HG02973 (cell line): Measurements from ENCODE around the gene CLCNKA.
"Not testable (repeated sequence)": the region's sequence is repeated elsewhere in the genome, so short reads cannot be mapped to it uniquely, and the experiment has no call there.

Experiments used
- ATAC-seq: cut with Tn5 transposase; IDR thresholded peaks from one replicate; pipeline ENCODE4 v1.9.1; 2021; ENCODE audit warnings: moderate library complexity; ENCODE audit not compliant: unreplicated experiment

The CLCNKA gene

GRCh38 chr1:16039871-16040270 is 18.0 kb downstream of the CLCNKA start:
- not testable (repeated sequence) for ATAC-seq

GRCh38 chr1:16041200-16041599 is 19.4 kb downstream of the CLCNKA start:
- ATAC-seq: no peak

DNA sequence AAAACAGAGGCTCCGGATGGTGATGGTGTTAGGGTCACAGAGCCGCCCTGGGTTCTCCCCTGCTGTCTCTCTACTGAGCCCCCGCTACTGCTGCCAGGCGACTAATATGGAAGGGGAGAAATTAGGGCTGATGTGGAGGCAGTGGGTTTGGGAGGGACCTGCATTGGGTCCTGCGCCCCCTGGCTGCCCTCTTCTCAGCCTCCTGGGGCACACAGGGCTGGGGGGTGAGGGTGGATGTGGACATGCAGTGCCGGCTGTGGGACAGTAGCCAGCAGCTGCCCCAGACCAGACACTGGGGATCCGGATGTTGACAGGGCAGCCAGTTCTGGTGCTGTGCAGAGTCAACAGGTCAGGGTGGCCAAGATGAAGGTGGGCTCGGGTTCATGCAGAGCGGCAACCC is 20.3 kb downstream of the CLCNKA start:
- ATAC-seq: no peak

DNA sequence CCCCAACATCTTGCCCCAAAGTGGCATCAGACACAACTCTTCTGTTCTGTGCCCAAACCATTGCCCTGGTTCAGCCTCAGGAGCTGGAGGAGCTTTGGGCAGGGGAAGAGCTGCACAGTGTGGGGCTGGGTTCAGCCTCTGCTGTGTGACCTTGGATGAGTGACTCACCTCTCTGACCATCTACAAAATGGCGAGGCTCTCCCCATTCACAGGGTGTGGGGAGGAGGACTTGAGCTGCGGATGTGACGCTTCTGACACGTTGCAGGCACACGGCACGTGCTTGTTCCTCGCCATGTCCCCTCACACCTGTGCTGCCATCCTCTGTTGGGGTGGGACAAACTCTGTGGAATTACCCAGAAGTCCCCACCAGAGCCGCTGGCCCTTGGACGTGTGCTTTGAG is 20.8 kb downstream of the CLCNKA start:
- ATAC-seq: not testable (repeated sequence)

DNA sequence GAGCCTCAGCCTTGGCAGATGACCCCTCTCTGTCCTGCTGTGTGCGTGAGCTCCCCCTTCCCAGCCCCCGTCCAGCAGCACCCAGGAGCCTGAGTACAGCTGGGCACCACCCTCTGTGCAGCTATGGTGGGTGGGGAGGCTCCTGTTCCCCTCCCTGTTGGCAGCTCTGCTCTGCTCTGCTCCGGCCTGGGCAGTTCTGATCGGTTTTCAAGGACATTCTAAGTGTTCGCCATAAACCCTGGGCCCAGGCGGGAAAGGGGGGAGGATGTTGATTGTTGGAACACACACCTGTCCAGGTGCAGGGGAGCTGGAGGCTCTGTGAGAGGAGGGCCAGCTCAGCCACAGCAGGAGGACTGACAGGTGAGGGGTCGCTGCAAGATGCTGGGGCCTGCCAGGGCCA is 21.7 kb downstream of the CLCNKA start, which contains the start of gene CLCNKB:
Gene CLCNKB (plus strand): TSS at position 262 of the 400 bp plus-strand sequence. CDS start 711 bp downstream, outside the sequence.
- no peak for ATAC-seq

GRCh38 chr1:16043950-16044349 is 22.1 kb downstream of the CLCNKA start:
- no peak for ATAC-seq

GRCh38 chr1:16046842-16047241 is 25.0 kb downstream of the CLCNKA start:
- no peak for ATAC-seq

DNA sequence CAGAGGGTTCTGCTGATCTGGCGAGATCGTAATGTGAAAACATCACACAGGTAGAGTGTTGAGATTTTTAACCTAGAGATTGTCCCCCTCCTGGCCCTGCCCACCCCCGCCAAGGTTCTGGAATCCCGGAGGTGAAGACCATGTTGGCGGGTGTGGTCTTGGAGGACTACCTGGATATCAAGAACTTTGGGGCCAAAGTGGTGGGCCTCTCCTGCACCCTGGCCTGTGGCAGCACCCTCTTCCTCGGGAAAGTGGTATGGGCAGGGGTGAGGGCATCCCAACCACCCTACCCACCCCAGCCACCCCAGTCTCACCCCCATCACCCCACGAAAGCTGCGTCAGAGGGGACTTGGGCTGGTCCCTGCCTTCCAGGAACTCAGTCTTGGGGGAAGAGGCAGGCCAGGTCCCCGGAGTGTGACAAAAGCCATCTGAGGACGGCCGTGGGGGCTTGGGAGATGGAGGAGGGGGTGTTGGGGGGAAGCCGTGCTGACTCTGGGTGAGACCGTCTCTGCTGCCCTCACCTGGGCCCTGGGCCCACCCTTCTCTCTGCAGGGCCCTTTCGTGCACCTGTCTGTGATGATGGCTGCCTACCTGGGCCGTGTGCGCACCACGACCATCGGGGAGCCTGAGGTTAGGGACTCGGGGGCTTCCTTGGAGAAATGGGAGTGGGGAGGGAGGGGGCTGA is 26.1 kb downstream of the CLCNKA start:
- no peak for ATAC-seq

GRCh38 chr1:16048573-16049189 is 26.8 kb downstream of the CLCNKA start:
- ATAC-seq: no peak

- ATAC-seq: no peak
Observed at GRCh38 chr1:16050328-16050727, 28.5 kb downstream of the CLCNKA start.

GRCh38 chr1:16051039-16051438 is 29.2 kb downstream of the CLCNKA start:
- no peak for ATAC-seq

DNA sequence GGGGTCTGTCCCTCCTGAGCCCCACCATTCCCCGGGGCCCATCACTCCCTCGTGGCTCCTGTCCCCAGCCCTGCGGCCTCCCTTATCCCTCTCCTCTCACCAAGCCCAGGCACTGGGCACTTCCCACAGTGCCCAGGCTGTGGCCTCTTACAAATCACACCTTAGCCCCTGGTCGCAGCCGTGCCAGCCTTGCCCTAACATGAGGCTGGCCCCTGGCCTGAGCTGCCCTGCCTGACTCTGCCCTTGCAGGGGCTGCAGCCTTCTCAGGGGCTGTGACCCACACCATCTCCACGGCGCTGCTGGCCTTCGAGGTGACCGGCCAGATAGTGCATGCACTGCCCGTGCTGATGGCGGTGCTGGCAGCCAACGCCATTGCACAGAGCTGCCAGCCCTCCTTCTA is 30.1 kb downstream of the CLCNKA start:
- ATAC-seq: not testable (repeated sequence)

DNA sequence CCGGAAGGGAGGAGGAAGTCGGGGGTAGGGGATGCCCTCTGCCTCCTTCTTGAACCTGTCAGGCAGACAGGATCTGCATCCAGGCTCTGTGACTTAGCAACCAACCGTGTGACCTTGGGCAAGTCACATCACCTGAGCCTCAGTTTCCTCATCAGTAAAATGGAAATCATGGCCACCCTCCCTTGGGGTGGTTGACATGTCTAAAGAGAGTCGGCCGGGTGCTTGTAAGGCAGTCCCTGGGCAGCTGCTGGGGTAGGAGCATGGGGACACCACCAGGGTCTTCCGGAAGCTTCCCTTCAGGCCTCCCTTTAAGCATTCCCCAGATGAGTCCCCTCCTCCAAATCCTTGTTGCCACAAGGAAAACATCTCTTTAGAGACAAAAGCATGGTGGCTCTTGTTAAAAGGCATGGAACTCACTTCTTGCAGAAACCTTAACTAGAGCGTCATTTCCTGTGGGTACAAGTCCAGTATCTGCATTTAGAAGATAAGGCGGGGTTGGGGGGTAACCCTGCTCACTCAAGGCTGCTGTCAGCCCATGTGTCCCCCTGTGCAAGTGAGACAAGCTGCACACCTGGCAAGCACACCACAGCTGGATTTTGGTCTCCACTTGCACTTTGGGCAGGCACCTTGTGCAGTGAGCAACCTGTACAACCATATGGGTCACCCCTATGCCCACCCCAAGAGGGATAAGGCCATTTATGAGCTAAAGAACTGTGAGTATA is 32.1 kb downstream of the CLCNKA start:
- ATAC-seq: no peak

DNA sequence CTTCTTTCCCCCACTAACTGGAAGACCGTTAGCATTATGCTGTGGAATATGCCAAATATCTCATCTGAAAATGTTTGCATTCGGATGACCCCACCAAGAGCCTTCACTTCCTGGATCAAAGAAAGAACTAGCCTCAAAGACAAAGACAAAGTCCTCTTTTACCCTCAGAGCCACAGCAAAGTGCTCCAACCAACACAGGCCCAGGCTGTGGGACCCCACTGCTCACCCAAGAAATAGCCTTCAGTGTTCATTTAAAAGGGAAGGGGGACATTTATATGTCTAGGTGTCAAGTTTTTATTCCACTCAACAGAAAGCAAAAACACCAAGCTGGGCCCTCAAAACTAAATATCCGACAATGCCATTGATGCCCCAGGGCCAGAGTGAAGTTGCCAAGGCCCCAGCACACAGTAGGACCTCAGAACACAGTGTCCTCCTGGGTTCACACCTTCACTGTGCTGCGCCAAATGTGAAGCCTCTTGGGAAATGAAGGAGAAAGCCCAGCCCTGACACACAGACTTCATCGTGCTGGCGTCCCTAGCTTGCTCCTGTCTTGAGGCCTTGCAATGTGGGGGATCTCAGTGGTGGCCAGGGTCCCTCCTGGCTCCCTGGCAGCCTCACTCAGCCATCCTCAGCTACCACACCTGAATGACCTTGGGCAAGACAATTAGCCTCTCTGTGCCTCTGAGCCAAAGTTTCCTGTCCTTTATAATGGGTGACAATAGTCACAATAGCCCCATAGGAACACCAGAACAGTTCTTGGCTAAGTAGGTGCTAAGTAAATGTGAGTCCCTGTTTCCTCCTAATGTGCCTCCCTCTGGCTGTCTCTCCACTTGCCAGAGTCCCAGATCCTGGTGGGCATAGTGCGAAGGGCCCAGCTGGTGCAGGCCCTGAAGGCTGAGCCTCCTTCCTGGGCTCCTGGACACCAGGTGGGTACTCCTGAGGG is 33.0 kb downstream of the CLCNKA start:
- no peak for ATAC-seq

GRCh38 chr1:16055613-16056520 is 34.0 kb downstream of the CLCNKA start:
- peak; percentile 69 for ATAC-seq

- ATAC-seq: not testable (repeated sequence)
Observed at GRCh38 chr1:16056521-16056912, 34.7 kb downstream of the CLCNKA start.

GRCh38 chr1:16057314-16057915 is 35.6 kb downstream of the CLCNKA start:
- ATAC-seq: not testable (repeated sequence)

- ATAC-seq: not testable (repeated sequence)
Observed at GRCh38 chr1:16058394-16059120, 36.7 kb downstream of the CLCNKA start.

GRCh38 chr1:16061266-16061665 is 39.4 kb downstream of the CLCNKA start:
- ATAC-seq: no peak
